Progenitor cell of endocrine pancreas (in vitro differentiated cells): ENCODE data around the gene KRTAP10-8. TPM values are rescaled to one million over a fixed set of nuclear protein-coding genes. Genes with fewer than 3 reads are reported as not detected.

Experiments used
- DNase-seq: peaks from one replicate; pipeline ENCODE4 v3.0.0; 2021; ENCODE audit warnings: low spot score; ENCODE audit not compliant: unreplicated experiment
- H3K27ac Mint-ChIP-seq: 2 replicates; pipeline ENCODE4 v1.8.0; 2021; ENCODE audit warnings: mild to moderate bottlenecking, moderate library complexity, mixed read lengths
- H3K27me3 Mint-ChIP-seq: 2 replicates; pipeline ENCODE4 v1.8.0; 2021; ENCODE audit warnings: mixed read lengths
- H3K36me3 Mint-ChIP-seq: 2 replicates; pipeline ENCODE4 v1.8.0; 2022; ENCODE audit warnings: mixed read lengths; ENCODE audit not compliant: insufficient read depth
- H3K4me1 Mint-ChIP-seq: 2 replicates; pipeline ENCODE4 v1.8.0; 2021; ENCODE audit warnings: low read depth, mixed read lengths
- H3K4me3 Mint-ChIP-seq: 2 replicates; pipeline ENCODE4 v1.8.0; 2021; ENCODE audit warnings: low read depth, mild to moderate bottlenecking, moderate library complexity, mixed read lengths
- H3K9me3 Mint-ChIP-seq: 2 replicates; pipeline ENCODE4 v1.8.0; 2021; ENCODE audit warnings: low read depth, mixed read lengths
- long read RNA-seq: library from polyadenylated mRNA; unstranded; transcript quantifications from one replicate; pipeline ENCODE4 v2.0.0, GENCODE V29; 2020
- total RNA-seq: library from RNA; stranded (reverse); gene quantifications from 2 replicates; pipeline ENCODE4 v1.2.1, GENCODE V29; 2021
- TF ChIP-seq, protein P1 (sequence below): fragments of 200-600 bp; sonication (generic); IDR thresholded peaks from one replicate; pipeline ENCODE4 v1.5.0; 2021; ENCODE audit warnings: antibody characterized with exemption, mild to moderate bottlenecking; ENCODE audit not compliant: unreplicated experiment

KRTAP10-8 gene, protein sequence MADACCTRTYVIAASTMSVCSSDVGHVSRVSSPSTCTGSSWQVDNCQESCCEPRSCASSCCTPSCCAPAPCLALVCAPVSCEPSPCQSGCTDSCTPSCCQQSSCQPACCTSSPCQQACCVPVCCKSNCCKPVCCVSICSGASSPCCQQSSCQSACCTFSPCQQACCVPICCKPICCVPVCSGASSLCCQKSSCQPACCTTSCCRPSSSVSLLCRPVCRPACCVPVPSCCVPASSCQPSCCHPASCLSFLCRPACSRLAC
- total RNA-seq: not detected in 2 replicates
- long read RNA-seq: 0 reads

DNA sequence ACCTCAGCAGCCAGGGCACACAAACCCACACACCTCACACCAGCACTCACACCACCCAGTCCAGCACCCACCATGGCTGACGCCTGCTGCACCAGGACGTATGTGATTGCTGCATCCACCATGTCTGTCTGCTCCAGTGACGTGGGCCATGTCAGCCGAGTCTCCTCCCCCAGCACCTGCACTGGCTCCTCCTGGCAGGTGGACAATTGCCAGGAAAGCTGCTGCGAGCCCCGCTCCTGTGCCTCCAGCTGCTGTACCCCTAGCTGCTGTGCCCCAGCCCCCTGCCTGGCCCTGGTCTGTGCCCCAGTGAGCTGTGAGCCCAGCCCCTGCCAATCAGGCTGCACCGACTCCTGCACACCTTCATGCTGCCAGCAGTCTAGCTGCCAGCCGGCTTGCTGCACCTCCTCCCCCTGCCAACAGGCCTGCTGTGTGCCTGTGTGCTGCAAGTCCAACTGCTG is at the start of gene KRTAP10-8:
TSS of gene KRTAP10-8 (plus strand) at position 51 of the 458 bp plus-strand sequence. CDS start at position 73, 22 bp downstream.
- Mint-ChIP-seq H3K27ac (no peak within 1 kb of the TSS), H3K4me3 (no peak within 1 kb of the TSS), H3K36me3 (peaks cover 1% of the 10 kb centered on the region), H3K27me3 (peaks cover 11% of the 10 kb centered on the region), H3K9me3 (peaks cover 21% of the 10 kb centered on the region), H3K4me1 (no peaks in the 10 kb centered on the region)
- TF ChIP-seq, protein P1, sequence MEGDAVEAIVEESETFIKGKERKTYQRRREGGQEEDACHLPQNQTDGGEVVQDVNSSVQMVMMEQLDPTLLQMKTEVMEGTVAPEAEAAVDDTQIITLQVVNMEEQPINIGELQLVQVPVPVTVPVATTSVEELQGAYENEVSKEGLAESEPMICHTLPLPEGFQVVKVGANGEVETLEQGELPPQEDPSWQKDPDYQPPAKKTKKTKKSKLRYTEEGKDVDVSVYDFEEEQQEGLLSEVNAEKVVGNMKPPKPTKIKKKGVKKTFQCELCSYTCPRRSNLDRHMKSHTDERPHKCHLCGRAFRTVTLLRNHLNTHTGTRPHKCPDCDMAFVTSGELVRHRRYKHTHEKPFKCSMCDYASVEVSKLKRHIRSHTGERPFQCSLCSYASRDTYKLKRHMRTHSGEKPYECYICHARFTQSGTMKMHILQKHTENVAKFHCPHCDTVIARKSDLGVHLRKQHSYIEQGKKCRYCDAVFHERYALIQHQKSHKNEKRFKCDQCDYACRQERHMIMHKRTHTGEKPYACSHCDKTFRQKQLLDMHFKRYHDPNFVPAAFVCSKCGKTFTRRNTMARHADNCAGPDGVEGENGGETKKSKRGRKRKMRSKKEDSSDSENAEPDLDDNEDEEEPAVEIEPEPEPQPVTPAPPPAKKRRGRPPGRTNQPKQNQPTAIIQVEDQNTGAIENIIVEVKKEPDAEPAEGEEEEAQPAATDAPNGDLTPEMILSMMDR: no peak
- no peak for DNase-seq

DNA sequence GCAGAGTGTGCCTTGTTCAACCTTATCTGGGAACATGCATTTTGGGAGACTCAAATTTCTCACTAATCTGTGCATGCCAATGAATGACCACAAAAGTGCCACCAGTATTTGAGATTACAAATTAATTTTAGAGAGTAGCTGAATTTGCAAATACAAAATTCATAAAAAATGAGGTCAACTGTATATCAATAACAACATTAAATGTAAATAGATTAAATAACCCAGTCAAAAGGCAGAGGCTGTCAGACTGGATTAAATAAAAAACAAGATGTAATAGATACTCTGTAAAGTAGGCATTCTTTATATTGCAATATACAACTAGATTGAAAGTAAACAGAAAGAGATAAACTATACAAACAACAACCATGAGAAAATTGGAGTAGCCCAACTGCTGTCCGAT is 47.8 kb upstream of the KRTAP10-8 start:
- Mint-ChIP-seq H3K9me3 (peaks cover 10% of the 10 kb centered on the region), H3K36me3 (no peaks in the 10 kb centered on the region), H3K27me3 (no peaks in the 10 kb centered on the region), H3K4me3 (no peak overlapping the region), H3K27ac (no peak overlapping the region), H3K4me1 (no peaks in the 10 kb centered on the region)
- TF ChIP-seq, protein P1: no peak
- no peak for DNase-seq

DNA sequence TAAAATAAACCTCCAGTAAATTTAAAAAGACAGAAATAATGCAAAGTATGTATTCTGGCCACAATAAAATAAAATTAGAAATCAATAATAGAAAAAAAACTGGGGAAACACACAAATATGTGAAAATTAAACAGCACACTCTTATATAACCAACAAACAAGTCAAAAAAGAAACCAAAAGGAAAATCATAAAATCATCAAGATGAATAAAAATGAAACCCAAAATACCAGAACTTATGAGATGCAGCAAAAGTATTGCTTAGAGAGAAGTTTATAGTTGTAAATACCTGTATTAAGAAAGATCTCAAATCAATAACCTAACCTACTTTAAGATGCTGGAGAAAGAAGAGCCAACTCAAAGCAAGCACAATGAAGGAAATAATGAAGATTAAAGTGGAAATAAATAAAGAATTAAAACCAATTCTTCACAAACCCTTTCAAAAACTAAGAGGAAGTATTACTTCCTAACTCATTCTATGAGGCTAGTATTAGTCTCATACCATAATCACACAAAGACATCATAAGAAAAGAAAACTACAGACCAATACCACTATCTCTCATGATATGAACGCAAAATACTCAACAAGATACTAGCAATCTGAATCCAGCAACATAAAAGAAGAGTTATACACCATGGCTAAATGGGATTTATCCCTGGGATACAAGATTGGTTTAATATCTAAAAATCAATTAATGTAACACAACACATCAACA is 46.8 kb upstream of the KRTAP10-8 start:
- Mint-ChIP-seq H3K27me3 (no peaks in the 10 kb centered on the region), H3K27ac (no peak overlapping the region), H3K9me3 (peaks cover 10% of the 10 kb centered on the region), H3K4me1 (no peaks in the 10 kb centered on the region), H3K4me3 (no peak overlapping the region), H3K36me3 (no peaks in the 10 kb centered on the region)
- TF ChIP-seq, protein P1: no peak
- DNase-seq: no peak

DNA sequence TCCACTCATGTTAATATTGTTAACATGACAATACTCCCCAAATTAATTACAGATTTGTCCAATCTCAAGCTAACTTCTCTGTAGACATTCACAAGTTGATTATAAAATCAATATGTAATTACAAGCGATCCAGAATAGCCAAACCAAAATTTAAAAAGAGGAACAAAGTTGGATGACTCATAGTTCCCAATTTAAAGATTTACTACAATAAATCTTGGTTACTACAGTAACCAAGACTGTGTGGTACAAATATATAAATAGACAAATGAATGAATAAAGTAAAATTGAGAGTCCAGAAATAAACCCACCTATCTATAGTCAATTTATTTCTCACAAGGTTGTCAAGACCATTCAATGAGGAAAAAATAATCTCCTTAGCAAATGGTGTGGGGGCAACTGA is 45.5 kb upstream of the KRTAP10-8 start:
- Mint-ChIP-seq H3K4me3 (no peak overlapping the region), H3K27ac (no peak overlapping the region), H3K36me3 (no peaks in the 10 kb centered on the region), H3K27me3 (no peaks in the 10 kb centered on the region), H3K4me1 (no peaks in the 10 kb centered on the region), H3K9me3 (peaks cover 11% of the 10 kb centered on the region)
- TF ChIP-seq, protein P1: no peak
- DNase-seq: no peak

DNA sequence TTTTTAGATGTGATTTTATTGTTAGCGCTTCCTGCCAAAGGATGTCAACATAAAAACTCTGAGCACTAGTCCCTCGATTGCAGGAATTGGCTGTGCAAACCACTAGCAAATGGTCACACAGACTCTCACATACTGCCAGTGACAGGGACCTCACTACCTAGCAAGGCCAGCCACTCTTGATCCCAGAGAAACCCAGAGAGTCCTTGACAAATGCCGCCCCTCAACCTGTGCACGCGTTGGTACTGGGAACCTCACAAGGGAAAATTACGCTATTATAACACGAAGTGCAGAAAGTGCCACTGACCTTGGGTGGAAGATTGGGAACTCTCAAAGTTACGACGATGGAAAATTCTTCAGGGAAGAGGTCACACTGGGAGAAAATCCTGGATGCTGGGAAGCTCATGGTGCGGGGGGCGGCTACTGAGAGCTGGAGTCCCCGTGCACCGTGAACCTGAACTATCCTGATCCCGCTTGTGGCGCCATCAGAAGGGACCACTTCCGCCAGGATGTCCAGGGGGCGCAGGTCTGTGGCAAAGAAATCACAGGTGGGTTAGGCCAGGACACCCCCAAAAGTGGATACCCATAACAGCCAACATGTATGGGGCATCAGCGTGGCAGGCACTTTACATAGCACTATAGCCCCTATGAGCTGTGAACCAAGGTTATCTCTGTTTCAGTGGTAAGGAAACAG is 44.3 kb upstream of the KRTAP10-8 start:
- Mint-ChIP-seq H3K27ac (no peak overlapping the region), H3K4me3 (no peak overlapping the region), H3K27me3 (no peaks in the 10 kb centered on the region), H3K9me3 (peaks cover 10% of the 10 kb centered on the region), H3K36me3 (no peaks in the 10 kb centered on the region), H3K4me1 (no peaks in the 10 kb centered on the region)
- no peak for DNase-seq
- TF ChIP-seq, protein P1: no peak
